A673 (cell line): ENCODE results near the gene CABLES2. TPM values are rescaled to one million over a fixed set of nuclear protein-coding genes. Genes with fewer than 3 reads are reported as not detected.

Experiments used
- BruUV-seq: library from RNA; stranded (reverse); fragments of 400-500 nt; replicated peaks from 2 replicates; lab custom pipeline; 2021; lab: Mats Ljungman, UMichigan
- CTCF ChIA-PET: fragments of 300-600 bp; sonication (Branson Sonifier 250); formaldehyde crosslinking; loops from one replicate; lab custom pipeline; 2022; ENCODE audit warnings: antibody characterized with exemption; lab: Charles Lee
- POLR2A ChIA-PET: fragments of 300-600 bp; sonication (Branson Sonifier 250); formaldehyde crosslinking; loops from one replicate; lab custom pipeline; 2022; ENCODE audit warnings: antibody characterized with exemption; ENCODE audit not compliant: low non-redundant PET; lab: Charles Lee
- DNase-seq: peaks from one replicate; pipeline ENCODE4 v3.0.0-alpha.2; 2015; ENCODE audit warnings: low spot score
- H3K27ac ChIP-seq: fragments of 200-600 bp; sonication (generic); 2 replicates; pipeline ENCODE4 v1.5.1; 2016; ENCODE audit warnings: mixed run types, low read depth, mild to moderate bottlenecking, mixed read lengths, antibody characterized with exemption, low read length; ENCODE audit not compliant: poor library complexity, severe bottlenecking
- H3K27me3 ChIP-seq: fragments of 200-600 bp; sonication (generic); replicated peaks from 2 replicates; pipeline ENCODE4 v1.6.1; 2017; ENCODE audit warnings: mixed run types, low read depth, mild to moderate bottlenecking, mixed read lengths, antibody characterized with exemption, low read length; ENCODE audit not compliant: insufficient read depth, poor library complexity
- H3K36me3 ChIP-seq: fragments of 200-600 bp; sonication (generic); 2 replicates; pipeline ENCODE4 v1.6.1; 2016; ENCODE audit warnings: mixed run types, mild to moderate bottlenecking, mixed read lengths, antibody characterized with exemption, low read length; ENCODE audit not compliant: insufficient read depth, poor library complexity, severe bottlenecking
- H3K4me1 ChIP-seq: fragments of 200-600 bp; sonication (generic); 2 replicates; pipeline ENCODE4 v1.6.1; 2017; ENCODE audit warnings: mixed run types, mild to moderate bottlenecking, mixed read lengths, antibody characterized with exemption, low read length; ENCODE audit not compliant: insufficient read depth, poor library complexity, severe bottlenecking
- H3K4me3 ChIP-seq: fragments of 200-600 bp; sonication (generic); 2 replicates; pipeline ENCODE4 v1.5.1; 2016; ENCODE audit warnings: low read depth, mixed run types, mild to moderate bottlenecking, mixed read lengths, low read length; ENCODE audit not compliant: poor library complexity, severe bottlenecking
- H3K9me3 ChIP-seq: fragments of 200-600 bp; sonication (generic); 2 replicates; pipeline ENCODE4 v1.6.1; 2016; ENCODE audit warnings: mixed run types, low read depth, mild to moderate bottlenecking, mixed read lengths, antibody characterized with exemption, low read length; ENCODE audit not compliant: poor library complexity, severe bottlenecking
- CTCF ChIP-seq: fragments of 300-800, 200-600 bp; sonication (generic); conservative IDR thresholded peaks from 2 replicates; pipeline ENCODE4 v1.5.1; 2017; ENCODE audit warnings: low read depth, mild to moderate bottlenecking, antibody characterized with exemption, low read length, moderate library complexity, mixed read lengths
- EZH2 ChIP-seq: fragments of 200-600 bp; sonication (generic); IDR thresholded peaks from 2 replicates; pipeline ENCODE4 v1.6.1; 2017; ENCODE audit warnings: borderline replicate concordance, low read depth, mild to moderate bottlenecking, mixed read lengths, antibody characterized with exemption, low read length; ENCODE audit not compliant: poor library complexity, severe bottlenecking
- intact Hi-C: fragments of 100-400 bp; cut with micrococcal nuclease; formaldehyde crosslinking; loops from one replicate; pipeline ENCODE4 v1.10.0; 2022; ENCODE audit not compliant: unreplicated experiment
- total RNA-seq: library from RNA; stranded (reverse); gene quantifications from 2 replicates; pipeline ENCODE4 v1.2.3, GENCODE V29; 2021

CABLES2 gene
- total RNA-seq, 1 experiment from 2014 or later = 11.8 TPM

GRCh38 chr20:62405981-62406513 is 1.0 kb downstream of the CABLES2 start:
- intact Hi-C loops = no loop called here
- H3K4me1 ChIP-seq = peaks cover 6% of the 10 kb centered on the region
- TF ChIP-seq CTCF (no peak), EZH2 (no peak)
- BruUV-seq = no TSS peak
- ChIA-PET CTCF (no interaction called here), POLR2A (no interaction called here)
- peak overlapping the region; percentile 57 for H3K27ac ChIP-seq
- DNase-seq = no peak
- H3K36me3 ChIP-seq = no peaks in the 10 kb centered on the region
- H3K4me3 ChIP-seq = peak overlapping the region; percentile 59
- no peaks in the 10 kb centered on the region for H3K9me3 ChIP-seq
- H3K27me3 ChIP-seq = no peaks in the 10 kb centered on the region

GRCh38 chr20:62405108-62405980 is 1.7 kb downstream of the CABLES2 start:
- DNase-seq = no peak
- intact Hi-C loops = no loop called here
- Histone ChIP-seq H3K4me3 (peak overlapping the region; percentile 59), H3K4me1 (peaks cover 5% of the 10 kb centered on the region), H3K36me3 (no peaks in the 10 kb centered on the region), H3K27me3 (no peaks in the 10 kb centered on the region), H3K9me3 (no peaks in the 10 kb centered on the region), H3K27ac (no peak overlapping the region)
- ChIA-PET CTCF (no interaction called here), POLR2A (no interaction called here)
- TF ChIP-seq CTCF = no peak
- no peak for TF ChIP-seq EZH2
- no TSS peak for BruUV-seq

DNA sequence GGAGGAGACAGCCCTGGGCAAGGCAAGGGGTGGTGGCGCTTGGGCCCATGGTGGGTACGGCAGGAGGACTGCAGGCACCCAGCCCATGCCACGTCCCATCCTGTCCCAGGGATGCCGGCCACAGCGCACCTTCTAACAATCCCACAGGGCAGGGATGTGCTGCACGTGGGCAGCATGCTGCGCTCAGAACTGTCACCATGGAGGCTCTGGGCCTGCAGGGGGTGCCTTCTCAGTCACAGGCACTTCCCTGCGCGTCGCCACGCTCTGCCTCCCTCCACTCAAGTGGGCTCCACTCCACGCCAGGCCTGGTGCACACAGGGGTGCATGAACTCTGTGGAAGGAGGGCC is 2.4 kb downstream of the CABLES2 start:
- POLR2A ChIA-PET = no interaction called here

More for the DNA sequence above, 2.4 kb downstream of the CABLES2 start:
- BruUV-seq = no TSS peak
- CTCF ChIA-PET = no interaction called here
- Histone ChIP-seq H3K4me3 (no peak overlapping the region), H3K27me3 (no peaks in the 10 kb centered on the region), H3K27ac (no peak overlapping the region), H3K9me3 (no peaks in the 10 kb centered on the region), H3K4me1 (peaks cover 3% of the 10 kb centered on the region), H3K36me3 (no peaks in the 10 kb centered on the region)
- TF ChIP-seq EZH2 = no peak
- no peak for TF ChIP-seq CTCF
- intact Hi-C loops = no loop called here
- DNase-seq = no peak
